Muscle layer of colon (tissue), 2 donors: Measurements from ENCODE around the gene C4A.
A peak's percentile ranks its signal among the peaks of the same experiment; 100 is the strongest.
"Not testable (repeated sequence)": the region's sequence is repeated elsewhere in the genome, so short reads cannot be mapped to it uniquely, and the experiment has no call there.

Experiments used
- H3K27ac ChIP-seq: one replicate; pipeline ENCODE4 v1.7.0; 2013; ENCODE audit warnings: low read depth, mild to moderate bottlenecking, low read length, moderate library complexity
- H3K27me3 ChIP-seq, 2 donors: one replicate each; pipeline ENCODE4 v1.7.0; 2013; ENCODE audit warnings: low read length in 2 of 2, mild to moderate bottlenecking in 2 of 2; ENCODE audit not compliant: insufficient read depth in 2 of 2, control insufficient read depth in 1 of 2
- H3K36me3 ChIP-seq: one replicate; pipeline ENCODE4 v1.7.0; 2013; ENCODE audit warnings: mild to moderate bottlenecking, low read length; ENCODE audit not compliant: insufficient read depth
- H3K4me1 ChIP-seq: one replicate; pipeline ENCODE4 v1.7.0; 2013; ENCODE audit warnings: mild to moderate bottlenecking, low read length; ENCODE audit not compliant: insufficient read depth
- H3K4me3 ChIP-seq, 2 donors: one replicate each; pipeline ENCODE4 v1.7.0; 2013; ENCODE audit warnings: low read length in 2 of 2, low read depth in 1 of 2, mild to moderate bottlenecking in 1 of 2, moderate library complexity in 1 of 2
- H3K9ac ChIP-seq: one replicate; pipeline ENCODE4 v1.7.0; 2013; ENCODE audit warnings: low read length
- H3K9me3 ChIP-seq: one replicate; pipeline ENCODE4 v1.7.0; 2013; ENCODE audit warnings: mild to moderate bottlenecking, low read length
- donor health status: abdominal sarcoma.
- donor health status: Adenocarcinoma of cecum.

C4A gene

GRCh38 chr6:31981744-31982143, at the start of gene C4A:
TSS of gene C4A (plus strand) at chr6:31982057. CDS start at chr6:31982108, 51 bp downstream.
- H3K27me3 ChIP-seq, H3K27ac ChIP-seq, H3K4me3 ChIP-seq: not testable (repeated sequence)

DNA sequence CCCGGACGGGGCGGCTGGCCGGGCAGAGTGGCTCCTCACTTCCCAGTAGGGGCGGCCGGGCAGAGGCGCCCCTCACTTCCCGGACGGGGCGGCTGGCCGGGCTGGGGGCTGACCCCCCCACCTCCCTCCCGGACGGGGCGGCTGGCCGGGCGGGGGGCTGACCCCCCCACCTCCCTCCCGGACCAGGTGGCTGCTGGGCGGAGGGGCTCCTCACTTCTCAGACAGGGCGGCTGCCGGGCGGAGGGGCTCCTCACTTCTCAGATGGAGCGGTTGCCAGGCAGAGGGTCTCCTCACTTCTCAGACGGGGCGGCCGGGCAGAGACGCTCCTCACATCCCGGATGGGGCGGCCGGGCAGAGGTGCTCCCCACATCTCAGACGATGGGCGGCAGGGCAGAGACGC, 49.7 kb upstream of the C4A start:
- not testable (repeated sequence) for H3K27me3 ChIP-seq, H3K36me3 ChIP-seq, H3K27ac ChIP-seq, H3K9ac ChIP-seq, H3K4me3 ChIP-seq, H3K9me3 ChIP-seq, H3K4me1 ChIP-seq

More at GRCh38 chr6:31981744-31982143, at the start of gene C4A:
- not testable (repeated sequence) for H3K9ac ChIP-seq, H3K36me3 ChIP-seq, H3K4me1 ChIP-seq, H3K9me3 ChIP-seq

DNA sequence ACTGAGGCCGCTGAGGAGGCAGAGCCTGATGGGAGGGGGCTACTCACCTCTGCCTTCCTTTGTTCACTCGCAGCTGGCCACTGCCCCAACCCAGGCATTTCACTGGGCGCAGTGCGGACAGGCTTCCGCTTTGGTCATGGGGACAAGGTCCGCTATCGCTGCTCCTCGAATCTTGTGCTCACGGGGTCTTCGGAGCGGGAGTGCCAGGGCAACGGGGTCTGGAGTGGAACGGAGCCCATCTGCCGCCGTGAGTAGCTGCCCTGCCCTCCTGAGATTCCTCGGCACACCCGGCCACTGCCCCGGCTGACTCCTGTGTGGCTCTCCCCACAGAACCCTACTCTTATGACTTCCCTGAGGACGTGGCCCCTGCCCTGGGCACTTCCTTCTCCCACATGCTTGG, 48.3 kb upstream of the C4A start:
- Histone ChIP-seq H3K27me3 (no peaks in the 10 kb centered on the region), H3K36me3 (no peaks in the 10 kb centered on the region), H3K9me3 (no peaks in the 10 kb centered on the region), H3K4me3 (no peak overlapping the region), H3K27ac (no peak overlapping the region), H3K9ac (no peak overlapping the region), H3K4me1 (no peaks in the 10 kb centered on the region)

GRCh38 chr6:31935021-31935420, 46.8 kb upstream of the C4A start:
- no peaks in the 10 kb centered on the region for H3K4me1 ChIP-seq
- no peak overlapping the region for H3K4me3 ChIP-seq
- no peak overlapping the region for H3K9ac ChIP-seq
- H3K27me3 ChIP-seq: no peaks in the 10 kb centered on the region
- H3K9me3 ChIP-seq: no peaks in the 10 kb centered on the region
- H3K36me3 ChIP-seq: no peaks in the 10 kb centered on the region
- H3K27ac ChIP-seq: no peak overlapping the region

- Histone ChIP-seq H3K4me1 (no peaks in the 10 kb centered on the region), H3K36me3 (no peaks in the 10 kb centered on the region), H3K4me3 (no peak overlapping the region), H3K9me3 (no peaks in the 10 kb centered on the region), H3K9ac (no peak overlapping the region), H3K27me3 (no peaks in the 10 kb centered on the region), H3K27ac (no peak overlapping the region)
Observed at GRCh38 chr6:31935823-31936222, 46.0 kb upstream of the C4A start.

- no peaks in the 10 kb centered on the region for H3K9me3 ChIP-seq
- H3K9ac ChIP-seq: no peak overlapping the region
- no peak overlapping the region for H3K27ac ChIP-seq
- H3K27me3 ChIP-seq: no peaks in the 10 kb centered on the region
- H3K4me1 ChIP-seq: peaks cover 6% of the 10 kb centered on the region
- no peaks in the 10 kb centered on the region for H3K36me3 ChIP-seq
- H3K4me3 ChIP-seq: no peak overlapping the region
Observed at GRCh38 chr6:31940256-31940664, 41.6 kb upstream of the C4A start.

DNA sequence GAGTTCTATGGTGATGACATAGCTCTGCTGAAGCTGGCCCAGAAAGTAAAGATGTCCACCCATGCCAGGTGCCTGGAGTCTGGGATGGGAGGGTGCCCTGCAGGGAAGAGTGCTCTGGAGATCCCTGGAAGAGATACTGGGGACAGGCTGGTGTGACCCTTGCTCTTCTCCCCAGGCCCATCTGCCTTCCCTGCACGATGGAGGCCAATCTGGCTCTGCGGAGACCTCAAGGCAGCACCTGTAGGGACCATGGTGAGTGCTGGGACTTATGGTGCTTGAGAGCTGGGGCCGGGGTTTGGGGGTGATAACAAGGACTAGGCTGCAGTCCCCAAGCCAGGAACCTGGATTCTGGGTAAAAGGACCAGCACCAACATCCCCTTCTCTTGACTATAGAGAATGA, 38.1 kb upstream of the C4A start:
- Histone ChIP-seq H3K9me3 (no peaks in the 10 kb centered on the region), H3K27me3 (no peaks in the 10 kb centered on the region), H3K4me3 (no peak overlapping the region), H3K9ac (no peak overlapping the region), H3K4me1 (peaks cover 10% of the 10 kb centered on the region), H3K27ac (no peak overlapping the region), H3K36me3 (no peaks in the 10 kb centered on the region)

- peaks cover 10% of the 10 kb centered on the region for H3K4me1 ChIP-seq
- H3K4me3 ChIP-seq: no peak overlapping the region
- no peak overlapping the region for H3K9ac ChIP-seq
- no peaks in the 10 kb centered on the region for H3K36me3 ChIP-seq
- H3K27ac ChIP-seq: peak overlapping the region; percentile 64
- H3K9me3 ChIP-seq: no peaks in the 10 kb centered on the region
- H3K27me3 ChIP-seq: no peaks in the 10 kb centered on the region
Observed at GRCh38 chr6:31945154-31945506, 36.7 kb upstream of the C4A start.

DNA sequence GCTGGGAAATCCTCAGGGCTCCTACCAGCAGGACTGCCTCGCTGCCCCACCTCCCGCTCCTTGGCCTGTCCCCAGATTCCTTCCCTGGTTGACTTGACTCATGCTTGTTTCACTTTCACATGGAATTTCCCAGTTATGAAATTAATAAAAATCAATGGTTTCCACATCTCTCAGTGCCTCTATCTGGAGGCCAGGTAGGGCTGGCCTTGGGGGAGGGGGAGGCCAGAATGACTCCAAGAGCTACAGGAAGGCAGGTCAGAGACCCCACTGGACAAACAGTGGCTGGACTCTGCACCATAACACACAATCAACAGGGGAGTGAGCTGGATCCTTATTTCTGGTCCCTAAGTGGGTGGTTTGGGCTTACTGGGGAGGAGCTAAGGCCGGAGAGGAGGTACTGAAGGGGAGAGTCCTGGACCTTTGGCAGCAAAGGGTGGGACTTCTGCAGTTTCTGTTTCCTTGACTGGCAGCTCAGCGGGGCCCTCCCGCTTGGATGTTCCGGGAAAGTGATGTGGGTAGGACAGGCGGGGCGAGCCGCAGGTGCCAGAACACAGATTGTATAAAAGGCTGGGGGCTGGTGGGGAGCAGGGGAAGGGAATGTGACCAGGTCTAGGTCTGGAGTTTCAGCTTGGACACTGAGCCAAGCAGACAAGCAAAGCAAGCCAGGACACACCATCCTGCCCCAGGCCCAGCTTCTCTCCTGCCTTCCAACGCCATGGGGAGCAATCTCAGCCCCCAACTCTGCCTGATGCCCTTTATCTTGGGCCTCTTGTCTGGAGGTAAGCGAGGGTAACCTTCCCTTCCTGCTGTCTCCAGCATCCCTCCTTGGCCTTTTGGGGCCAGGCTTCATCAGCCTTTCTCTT, 36.1 kb upstream of the C4A start, which contains the start of gene CFB:
TSS of gene CFB (plus strand) at position 589 of the 863 bp plus-strand sequence. CDS start at position 716, 127 bp downstream.
- Histone ChIP-seq H3K4me1 (peaks cover 10% of the 10 kb centered on the region), H3K9ac (no peak within 1 kb of the TSS), H3K27me3 (no peaks in the 10 kb centered on the region), H3K4me3 (peak within 1 kb of the TSS in 1 of 2 donors; percentile 22), H3K27ac (peak within 1 kb of the TSS; percentile 64), H3K9me3 (no peaks in the 10 kb centered on the region), H3K36me3 (no peaks in the 10 kb centered on the region)

GRCh38 chr6:31946370-31946885, 35.4 kb upstream of the C4A start:
- Histone ChIP-seq H3K36me3 (peaks cover 4% of the 10 kb centered on the region), H3K9me3 (no peaks in the 10 kb centered on the region), H3K9ac (no peak overlapping the region), H3K4me1 (peaks cover 10% of the 10 kb centered on the region), H3K27me3 (no peaks in the 10 kb centered on the region), H3K4me3 (peak overlapping the region in 1 of 2 donors; percentile 22), H3K27ac (no peak overlapping the region)

GRCh38 chr6:31947070-31947675, 34.7 kb upstream of the C4A start:
- no peak overlapping the region for H3K9ac ChIP-seq
- peaks cover 10% of the 10 kb centered on the region for H3K4me1 ChIP-seq
- no peak overlapping the region for H3K4me3 ChIP-seq
- no peak overlapping the region for H3K27ac ChIP-seq
- H3K9me3 ChIP-seq: no peaks in the 10 kb centered on the region
- no peaks in the 10 kb centered on the region for H3K27me3 ChIP-seq
- H3K36me3 ChIP-seq: peaks cover 12% of the 10 kb centered on the region
